ENCODE results near the gene ERF. TPM values are rescaled to one million over a fixed set of nuclear protein-coding genes. Genes with fewer than 3 reads are reported as not detected.

The ERF gene
- total RNA-seq, 2 donors from 2014 or later, result 10.6 to 31.6 TPM

DNA sequence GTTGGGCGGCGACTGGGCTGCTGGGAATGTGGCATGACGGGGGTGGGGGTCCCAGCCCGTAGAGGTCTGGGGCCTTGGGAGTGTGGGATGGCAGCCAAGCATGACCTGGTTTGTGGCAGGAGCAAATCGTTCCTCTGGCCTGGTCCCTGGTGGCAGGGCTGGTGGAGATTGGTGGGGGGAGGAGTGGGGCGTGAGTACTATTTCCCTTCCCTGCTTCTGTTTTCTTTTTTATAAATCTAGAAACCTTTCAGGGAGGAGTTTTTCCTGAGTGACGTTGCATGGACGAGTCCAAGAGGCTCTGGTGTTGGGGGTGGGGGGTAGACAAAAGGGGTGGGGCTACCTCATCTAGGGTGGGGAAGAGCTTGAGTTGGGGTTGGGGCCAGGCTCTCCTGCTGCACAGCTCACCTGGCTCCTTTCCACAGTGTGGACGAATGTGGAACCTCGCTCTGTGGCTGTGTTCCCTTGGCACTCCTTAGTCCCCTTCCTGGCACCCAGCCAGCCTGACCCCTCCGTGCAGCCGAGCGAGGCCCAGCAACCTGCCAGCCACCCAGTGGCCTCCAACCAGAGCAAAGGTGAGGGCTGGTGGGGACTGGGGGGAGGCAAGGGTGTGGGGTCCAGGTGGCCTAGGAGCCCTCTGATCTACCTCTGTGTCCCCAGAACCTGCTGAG, 31.6 kb upstream of the ERF start:
- H3K27me3 ChIP-seq, result no peaks in the 10 kb centered on the region
- DNase-seq (peak; percentile 47 to 74 (median 60)), ATAC-seq (no peak)
- H3K4me3 ChIP-seq, result no peak overlapping the region
- WGBS, 2 donors, result 35 to 60% methylated on average over 12 to 13 of the region's 13 CpGs
- TF ChIP-seq, protein P1, sequence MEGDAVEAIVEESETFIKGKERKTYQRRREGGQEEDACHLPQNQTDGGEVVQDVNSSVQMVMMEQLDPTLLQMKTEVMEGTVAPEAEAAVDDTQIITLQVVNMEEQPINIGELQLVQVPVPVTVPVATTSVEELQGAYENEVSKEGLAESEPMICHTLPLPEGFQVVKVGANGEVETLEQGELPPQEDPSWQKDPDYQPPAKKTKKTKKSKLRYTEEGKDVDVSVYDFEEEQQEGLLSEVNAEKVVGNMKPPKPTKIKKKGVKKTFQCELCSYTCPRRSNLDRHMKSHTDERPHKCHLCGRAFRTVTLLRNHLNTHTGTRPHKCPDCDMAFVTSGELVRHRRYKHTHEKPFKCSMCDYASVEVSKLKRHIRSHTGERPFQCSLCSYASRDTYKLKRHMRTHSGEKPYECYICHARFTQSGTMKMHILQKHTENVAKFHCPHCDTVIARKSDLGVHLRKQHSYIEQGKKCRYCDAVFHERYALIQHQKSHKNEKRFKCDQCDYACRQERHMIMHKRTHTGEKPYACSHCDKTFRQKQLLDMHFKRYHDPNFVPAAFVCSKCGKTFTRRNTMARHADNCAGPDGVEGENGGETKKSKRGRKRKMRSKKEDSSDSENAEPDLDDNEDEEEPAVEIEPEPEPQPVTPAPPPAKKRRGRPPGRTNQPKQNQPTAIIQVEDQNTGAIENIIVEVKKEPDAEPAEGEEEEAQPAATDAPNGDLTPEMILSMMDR (IDR thresholded peaks at IDR 0.05), result peak in 1 of 7 experiments; percentile 10
- peak in 2 of 3 donors; percentile 2 to 45 for TF ChIP-seq POLR2A (IDR thresholded peaks at IDR 0.05)
- peak overlapping the region; percentile 42 to 75 (median 62) for H3K27ac ChIP-seq
- intact Hi-C loops (cut with DNase I), result no loop called here
- H3K4me1 ChIP-seq, result peaks cover 44% of the 10 kb centered on the region
- H3K9me3 ChIP-seq, result no peaks in the 10 kb centered on the region
- H3K36me3 ChIP-seq (replicated peaks in 1 of 2; ENCODE audit: insufficient read depth in 1 of 2, low read depth in 2 of 2), result peaks cover 14 to 23% of the 10 kb centered on the region in 2 donors

DNA sequence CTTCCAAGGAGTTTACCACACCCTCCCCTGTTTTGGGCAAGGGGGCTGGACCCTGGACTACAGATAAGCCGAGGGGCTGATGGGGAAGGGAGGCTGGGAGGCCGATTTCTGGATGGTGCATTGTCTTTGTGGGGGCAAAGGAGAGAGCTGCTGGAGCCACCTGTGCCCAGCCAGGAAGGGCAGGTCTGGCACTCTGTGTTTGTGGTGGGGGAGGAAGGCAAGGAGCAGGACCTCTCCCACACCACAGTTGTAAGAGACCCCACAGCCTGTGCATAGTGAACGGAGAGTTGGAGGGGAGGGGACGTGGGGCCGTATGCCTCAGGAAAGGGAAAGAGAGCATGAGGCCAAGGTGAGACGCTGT, 31.0 kb upstream of the ERF start:
- H3K4me3 ChIP-seq, result no peak overlapping the region
- H3K4me1 ChIP-seq, result peaks cover 48% of the 10 kb centered on the region
- H3K27me3 ChIP-seq, result no peaks in the 10 kb centered on the region
- 34 to 64% methylated on average over 6 of the region's 6 CpGs for WGBS, 2 donors
- H3K36me3 ChIP-seq (replicated peaks in 1 of 2; ENCODE audit: insufficient read depth in 1 of 2, low read depth in 2 of 2), result peaks cover 14 to 20% of the 10 kb centered on the region in 2 donors
- intact Hi-C loops (cut with DNase I), result no loop called here
- no peaks in the 10 kb centered on the region for H3K9me3 ChIP-seq
- TF ChIP-seq, protein P1 (IDR thresholded peaks at IDR 0.05), result no peak
- TF ChIP-seq POLR2A (IDR thresholded peaks at IDR 0.05), result peak in 1 of 3 donors; percentile 7
- peak overlapping the region; percentile 42 to 75 (median 62) for H3K27ac ChIP-seq
- ATAC-seq (no peak), DNase-seq (no peak)

DNA sequence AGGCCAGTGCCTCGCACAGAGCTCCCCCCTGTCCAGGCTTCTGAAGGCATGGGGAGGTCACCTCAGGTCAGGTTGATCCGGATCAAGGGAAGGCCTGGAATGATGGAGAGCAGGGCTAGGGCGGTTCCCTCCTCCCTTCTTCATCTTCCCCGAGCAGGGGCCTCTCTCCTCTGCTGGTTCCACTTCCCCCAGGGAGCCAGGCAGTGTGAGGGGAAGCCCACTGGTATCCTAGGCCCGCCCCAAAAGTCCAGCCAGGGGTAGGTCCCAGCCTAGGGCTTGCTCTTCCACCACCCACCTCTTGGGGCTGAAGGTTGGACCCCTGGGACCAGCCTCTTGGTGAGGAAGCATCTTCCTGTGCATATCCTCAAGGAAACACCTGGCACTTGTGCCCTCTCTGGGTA, 30.6 kb upstream of the ERF start:
- TF ChIP-seq, protein P1 (IDR thresholded peaks at IDR 0.05), result no peak
- no peak for TF ChIP-seq POLR2A (IDR thresholded peaks at IDR 0.05)
- intact Hi-C loops (cut with DNase I), result no loop called here
- Histone ChIP-seq H3K27me3 (no peaks in the 10 kb centered on the region), H3K27ac (peak overlapping the region in 3 of 4 donors; percentile 54 to 75 (median 71)), H3K4me1 (peaks cover 50% of the 10 kb centered on the region), H3K9me3 (no peaks in the 10 kb centered on the region), H3K4me3 (no peak overlapping the region), H3K36me3 (replicated peaks in 1 of 2; ENCODE audit: insufficient read depth in 1 of 2, low read depth in 2 of 2) (peaks cover 14 to 18% of the 10 kb centered on the region in 2 donors)
- ATAC-seq, result no peak
- DNase-seq, result peak in 1 of 4 donors; percentile 21
- 64 to 80% methylated on average over 2 to 5 of the region's 5 CpGs for WGBS, 2 donors

DNA sequence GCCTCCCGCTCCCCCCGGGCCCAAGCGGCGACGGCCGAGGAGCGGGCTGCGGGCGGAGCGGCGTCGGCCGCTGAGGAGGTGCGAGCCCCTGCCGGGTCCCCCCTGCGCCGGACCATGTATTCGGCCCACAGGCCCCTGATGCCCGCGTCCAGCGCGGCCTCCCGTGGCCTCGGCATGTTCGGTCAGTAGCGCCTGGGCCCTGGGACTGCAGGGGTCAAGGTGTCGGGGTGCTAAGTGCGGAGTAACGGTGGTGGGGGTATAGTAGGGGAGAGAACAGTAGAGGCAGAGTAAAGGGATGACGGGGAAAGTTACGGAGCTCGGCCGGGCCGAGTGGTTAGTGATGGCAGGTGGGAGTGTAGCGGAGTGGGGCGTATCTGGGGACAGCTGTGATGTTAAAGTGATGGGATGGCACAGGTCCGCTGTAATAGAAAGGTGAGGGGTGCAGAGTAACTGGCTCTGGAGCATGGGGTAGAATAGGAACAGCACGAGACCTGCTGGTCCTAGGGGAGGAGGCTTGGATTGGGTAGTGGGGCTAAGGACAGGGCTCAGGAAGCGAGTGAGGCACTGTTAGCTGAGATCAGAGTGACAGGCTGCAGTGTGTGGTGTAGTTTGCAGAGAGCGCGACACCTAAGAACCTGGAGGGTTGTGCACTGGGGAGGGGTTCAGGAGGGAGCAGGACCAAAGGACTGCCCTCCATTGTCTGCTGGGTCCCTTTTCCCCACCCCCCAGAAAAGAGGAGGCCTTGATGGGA, 29.8 kb upstream of the ERF start:
- Histone ChIP-seq H3K9me3 (no peaks in the 10 kb centered on the region), H3K4me1 (peaks cover 53% of the 10 kb centered on the region), H3K4me3 (peak overlapping the region in 1 of 2 donors; percentile 20), H3K27me3 (no peaks in the 10 kb centered on the region), H3K36me3 (replicated peaks in 1 of 2; ENCODE audit: insufficient read depth in 1 of 2, low read depth in 2 of 2) (peaks cover 12 to 13% of the 10 kb centered on the region in 2 donors), H3K27ac (peak overlapping the region; percentile 54 to 93 (median 73))
- no peak for TF ChIP-seq POLR2A (IDR thresholded peaks at IDR 0.05)
- TF ChIP-seq, protein P1 (IDR thresholded peaks at IDR 0.05), result no peak
- DNase-seq (peak in 2 of 4 donors; percentile 30 to 40), ATAC-seq (no peak)
- 3 to 7% methylated on average over 22 to 41 of the region's 41 CpGs for WGBS, 2 donors
- intact Hi-C loops (cut with DNase I), result no loop called here
